GM18858 (cell line): Measurements from ENCODE around the gene GMDS.

Experiments
- ATAC-seq: cut with Tn5 transposase; IDR thresholded peaks from one replicate; pipeline ENCODE4 v1.9.1; 2021; ENCODE audit not compliant: unreplicated experiment

GMDS gene

GRCh38 chr6:1814279-1814678 is 431.1 kb downstream of the GMDS start:
- no peak for ATAC-seq

DNA sequence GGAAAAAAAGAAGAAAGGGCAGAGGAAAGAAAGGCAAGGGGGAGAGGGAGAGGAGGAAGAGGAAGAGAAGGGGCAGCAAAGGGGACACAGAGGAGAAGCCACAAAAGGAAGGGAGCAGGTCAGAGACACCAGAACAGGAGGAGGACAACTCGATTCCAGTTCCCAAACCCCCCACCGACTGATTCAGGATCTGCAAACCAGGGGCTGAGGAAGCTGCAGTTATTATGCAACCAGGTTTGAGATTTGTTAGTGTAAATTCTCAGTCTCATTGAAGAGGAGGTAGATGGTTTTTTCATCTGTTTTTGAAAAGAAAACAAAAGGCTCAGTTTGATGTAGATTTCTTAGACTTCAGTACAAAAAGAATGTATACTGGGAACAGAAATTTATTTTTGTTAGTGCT is 432.9 kb downstream of the GMDS start:
- ATAC-seq: no peak

DNA sequence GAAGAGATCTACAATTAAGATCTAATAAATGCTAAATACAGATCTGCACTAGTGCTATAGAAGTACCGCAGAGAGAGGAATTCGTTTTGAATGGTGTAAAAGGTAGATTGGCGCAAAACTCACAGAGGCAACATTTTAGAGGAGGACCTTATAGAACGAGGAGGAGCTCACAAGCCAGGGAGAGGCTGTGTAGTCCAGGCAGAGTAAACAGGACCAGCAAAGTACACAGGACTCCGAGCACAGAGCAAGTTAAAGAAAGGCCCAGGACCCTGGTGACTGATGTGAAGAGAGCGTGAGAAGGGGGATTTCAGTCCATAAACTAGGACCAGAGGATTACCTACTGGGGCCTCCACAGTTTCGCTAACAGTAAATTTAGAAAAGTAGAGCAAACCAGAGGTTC is 433.4 kb downstream of the GMDS start:
- ATAC-seq: no peak

DNA sequence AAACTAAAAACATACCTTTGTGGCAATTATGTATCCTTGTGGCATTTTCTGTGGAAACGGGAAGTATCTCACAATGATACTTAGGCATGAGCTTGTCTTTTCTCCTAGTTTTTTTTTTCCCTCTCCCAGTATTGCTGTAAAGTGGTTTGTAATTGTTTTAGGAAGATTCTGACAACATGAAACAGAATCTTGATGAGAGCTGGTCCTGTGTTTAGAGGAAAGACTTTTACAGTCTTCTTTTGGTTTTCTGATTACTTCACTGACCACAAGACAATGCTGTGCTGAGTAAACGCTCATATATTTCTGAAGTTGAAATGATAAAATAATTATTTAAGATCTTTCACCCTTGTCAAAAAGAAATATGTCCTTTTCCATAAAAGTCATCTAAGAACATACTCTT is 434.5 kb downstream of the GMDS start:
- no peak for ATAC-seq

GRCh38 chr6:1809291-1809988 is 436.0 kb downstream of the GMDS start:
- ATAC-seq: no peak

DNA sequence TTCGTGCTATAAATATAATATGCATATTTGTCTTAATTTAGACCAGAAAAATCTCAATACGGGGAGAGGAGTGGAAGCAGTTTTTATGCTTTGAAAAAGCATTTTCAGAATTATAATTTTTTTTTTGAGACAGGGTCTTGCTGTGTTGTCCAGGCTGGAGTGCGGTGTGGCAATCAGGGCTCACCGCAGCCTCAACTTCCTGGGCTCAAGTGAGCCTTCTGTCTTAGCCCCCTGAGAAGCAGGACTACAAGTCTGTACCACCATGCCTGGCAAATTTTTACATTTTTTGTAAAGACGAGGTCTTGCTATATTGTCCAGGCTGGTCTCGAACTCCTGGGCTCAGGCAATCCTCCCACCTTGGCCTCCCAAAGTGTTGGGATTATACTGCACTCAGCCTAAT is 438.5 kb downstream of the GMDS start:
- ATAC-seq: no peak

GRCh38 chr6:1802491-1803395 is 442.7 kb downstream of the GMDS start:
- ATAC-seq: no peak

- no peak for ATAC-seq
Observed at GRCh38 chr6:1801401-1801800, 444.0 kb downstream of the GMDS start.

DNA sequence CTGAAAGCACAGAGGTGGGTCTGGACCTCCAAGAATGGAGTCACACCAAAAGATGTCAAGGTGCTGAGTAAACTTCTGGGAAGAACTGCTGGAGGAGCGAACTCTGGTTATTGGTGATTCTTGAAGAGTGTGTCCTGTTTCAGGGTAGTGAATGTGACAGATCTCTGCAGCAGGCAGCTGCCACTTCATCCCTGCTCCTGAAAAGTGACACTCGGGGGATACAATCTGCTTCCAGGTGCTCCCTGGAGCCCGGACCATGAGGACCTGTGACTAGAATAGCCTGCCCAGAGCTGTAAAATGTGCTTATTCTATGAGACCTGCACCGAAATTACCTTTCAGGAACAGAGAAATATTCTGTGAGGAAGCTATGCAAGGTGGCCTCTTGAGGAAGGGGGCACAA is 444.6 kb downstream of the GMDS start:
- ATAC-seq: no peak

DNA sequence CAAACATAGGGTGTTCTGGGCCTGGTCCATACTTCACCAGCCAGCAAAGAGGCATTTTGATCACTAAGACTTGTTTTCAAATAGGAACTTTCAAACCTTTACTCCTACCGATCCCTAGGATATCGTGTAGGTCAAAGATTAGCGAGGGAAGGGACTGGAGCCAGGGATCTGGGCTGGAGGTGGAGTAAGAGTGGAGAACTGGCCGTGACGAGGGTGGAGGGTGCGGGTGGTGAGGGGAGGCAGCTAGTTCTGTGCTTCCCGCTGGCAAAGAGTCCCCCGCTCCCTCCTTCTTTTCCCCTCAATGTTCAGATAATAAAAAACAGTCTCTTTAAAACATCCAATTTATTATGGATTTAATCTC is 446.5 kb downstream of the GMDS start:
- no peak for ATAC-seq

DNA sequence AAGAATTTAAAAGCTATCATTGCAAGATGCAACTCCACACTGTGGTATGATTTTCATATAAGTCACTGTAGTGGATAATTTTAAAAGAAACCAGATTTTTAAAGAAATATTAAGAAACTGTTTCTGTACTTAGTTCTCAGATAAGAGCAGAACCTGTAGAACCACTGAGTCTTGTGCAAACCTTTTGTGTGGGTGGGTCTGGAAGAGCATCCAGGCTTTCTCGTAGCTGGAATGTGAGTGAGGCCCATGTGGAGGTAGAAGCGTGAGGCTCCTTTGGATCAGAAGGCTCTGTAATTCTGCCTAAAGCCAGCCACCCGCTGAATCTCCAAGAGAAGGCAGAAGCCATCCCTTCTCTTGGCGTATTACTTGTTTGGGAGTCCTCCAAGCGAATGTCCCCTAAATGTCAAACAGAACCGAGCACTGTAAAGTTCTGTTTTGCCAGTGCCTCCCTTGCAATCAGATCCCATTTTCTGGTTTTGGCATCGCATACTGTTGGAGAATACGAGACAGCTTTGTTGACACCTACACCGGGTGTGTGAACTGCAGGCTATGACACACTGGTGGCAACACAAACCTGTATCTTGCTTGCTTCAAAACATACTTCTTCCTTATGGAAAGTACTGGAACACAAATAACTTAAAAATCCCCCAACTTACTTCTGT is 447.0 kb downstream of the GMDS start:
- no peak for ATAC-seq

- no peak for ATAC-seq
Observed at GRCh38 chr6:1797801-1798200, 447.6 kb downstream of the GMDS start.

GRCh38 chr6:1796706-1797529 is 448.5 kb downstream of the GMDS start:
- peak; percentile 71 for ATAC-seq

DNA sequence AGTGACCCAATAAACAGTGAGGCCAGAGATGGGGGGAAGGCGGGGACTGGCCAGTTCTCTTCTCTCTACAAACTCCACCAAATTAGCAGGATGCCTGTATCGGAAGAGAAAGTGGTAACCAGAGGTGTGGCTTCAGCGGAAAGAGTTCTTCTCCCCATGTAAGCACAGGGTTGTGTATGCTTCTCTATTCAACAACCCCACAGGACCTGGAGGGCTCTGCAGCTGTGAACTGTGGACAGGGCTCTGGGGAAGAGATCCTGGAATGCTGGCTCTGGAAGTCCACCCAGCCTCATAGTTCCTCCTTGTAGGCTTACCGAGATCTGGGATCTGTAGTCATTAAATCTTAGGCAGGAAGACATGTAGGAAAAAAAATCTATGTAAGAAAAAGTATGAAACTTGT is 449.5 kb downstream of the GMDS start:
- no peak for ATAC-seq

GRCh38 chr6:1792989-1793388 is 452.4 kb downstream of the GMDS start:
- ATAC-seq: no peak

- no peak for ATAC-seq
Observed at GRCh38 chr6:1790684-1791083, 454.7 kb downstream of the GMDS start.

DNA sequence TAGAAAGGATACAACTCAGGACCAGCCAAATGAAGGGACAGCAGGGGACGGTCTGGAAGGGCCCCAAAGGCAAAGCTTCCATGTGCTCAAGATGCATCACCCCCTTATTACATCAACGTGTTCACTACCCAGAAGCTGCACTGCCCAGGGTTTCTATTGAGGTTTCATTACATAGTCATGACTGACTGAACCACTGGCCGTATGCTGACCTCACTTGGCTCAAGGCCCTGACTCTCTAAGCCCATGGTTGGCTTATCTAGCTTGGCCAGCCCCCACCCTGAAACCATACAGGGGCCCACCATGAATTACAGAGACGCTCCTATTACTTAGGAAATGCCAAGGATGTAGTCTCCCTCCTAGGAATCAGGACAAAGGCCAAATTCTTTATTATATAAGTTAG is 456.3 kb downstream of the GMDS start:
- ATAC-seq: no peak

- no peak for ATAC-seq
Observed at GRCh38 chr6:1787894-1788293, 457.5 kb downstream of the GMDS start.

DNA sequence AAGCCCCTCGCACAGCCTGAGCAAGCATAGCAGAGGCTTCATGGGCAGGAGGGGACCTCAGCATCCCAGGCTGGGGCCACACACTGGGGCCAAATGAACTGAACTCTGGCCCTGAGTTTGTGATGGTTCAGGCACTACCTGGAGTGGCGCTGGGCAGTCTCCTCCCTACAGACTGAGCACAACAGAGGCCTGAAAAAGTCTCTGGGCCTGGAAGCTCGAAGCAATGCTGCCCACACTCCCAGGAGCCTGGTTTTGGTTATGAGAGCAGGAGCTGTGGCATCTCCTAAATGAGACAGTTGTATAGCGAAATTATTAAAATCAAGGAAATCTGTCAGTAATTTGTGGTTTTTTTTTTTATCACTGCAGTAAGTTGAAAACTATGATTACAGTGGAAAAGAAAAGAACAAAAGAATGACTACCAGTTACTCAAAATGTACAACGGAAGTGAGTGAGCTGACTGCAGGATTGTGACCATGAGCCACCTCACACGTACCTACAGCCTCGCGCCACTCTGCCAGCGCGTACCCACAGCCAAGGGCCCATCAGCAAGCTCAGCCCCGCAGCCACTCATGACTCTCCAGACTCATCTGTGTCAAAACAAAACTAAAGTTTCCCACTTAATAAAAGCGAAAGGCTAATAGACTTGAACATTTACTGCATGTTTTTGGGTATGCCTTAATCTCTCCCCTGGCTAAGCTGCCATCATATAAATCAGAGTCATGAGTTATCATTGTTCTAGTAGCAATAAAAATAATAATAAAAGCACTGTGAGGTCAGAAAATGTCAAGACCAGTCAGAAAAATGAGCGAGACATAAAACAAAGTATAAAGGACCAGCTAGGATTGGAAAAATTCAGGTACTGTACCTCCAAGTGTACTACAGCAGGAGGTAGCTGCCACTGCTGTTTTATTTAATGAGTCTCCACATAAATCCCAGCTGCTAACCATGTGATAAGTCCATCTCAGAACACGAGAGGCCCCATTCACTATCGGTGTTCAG is 458.7 kb downstream of the GMDS start:
- ATAC-seq: no peak

DNA sequence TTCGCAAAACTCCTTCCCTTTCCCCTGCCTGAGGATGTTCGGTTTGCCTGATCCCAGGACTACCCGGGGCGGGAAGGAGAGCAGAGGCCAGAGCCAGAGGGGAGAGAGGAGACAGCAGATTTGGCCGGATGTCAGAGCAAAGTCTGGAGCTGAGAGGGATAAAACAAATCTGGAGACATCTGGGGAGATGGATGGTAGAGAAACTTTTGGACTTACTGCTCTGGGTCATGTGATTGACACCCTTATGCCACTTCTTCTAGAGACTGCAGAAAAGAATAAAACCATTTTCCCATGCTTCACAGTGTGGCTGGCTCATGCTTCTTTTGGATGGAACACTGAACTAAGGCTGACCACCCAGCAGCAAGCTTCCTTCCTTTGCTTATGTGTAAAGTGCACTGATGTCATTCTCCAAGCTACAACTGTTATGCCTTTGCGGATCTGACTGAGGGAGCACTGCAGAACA is 461.0 kb downstream of the GMDS start:
- no peak for ATAC-seq
